ENCODE data around the gene PTPN21.

PTPN21 gene

DNA sequence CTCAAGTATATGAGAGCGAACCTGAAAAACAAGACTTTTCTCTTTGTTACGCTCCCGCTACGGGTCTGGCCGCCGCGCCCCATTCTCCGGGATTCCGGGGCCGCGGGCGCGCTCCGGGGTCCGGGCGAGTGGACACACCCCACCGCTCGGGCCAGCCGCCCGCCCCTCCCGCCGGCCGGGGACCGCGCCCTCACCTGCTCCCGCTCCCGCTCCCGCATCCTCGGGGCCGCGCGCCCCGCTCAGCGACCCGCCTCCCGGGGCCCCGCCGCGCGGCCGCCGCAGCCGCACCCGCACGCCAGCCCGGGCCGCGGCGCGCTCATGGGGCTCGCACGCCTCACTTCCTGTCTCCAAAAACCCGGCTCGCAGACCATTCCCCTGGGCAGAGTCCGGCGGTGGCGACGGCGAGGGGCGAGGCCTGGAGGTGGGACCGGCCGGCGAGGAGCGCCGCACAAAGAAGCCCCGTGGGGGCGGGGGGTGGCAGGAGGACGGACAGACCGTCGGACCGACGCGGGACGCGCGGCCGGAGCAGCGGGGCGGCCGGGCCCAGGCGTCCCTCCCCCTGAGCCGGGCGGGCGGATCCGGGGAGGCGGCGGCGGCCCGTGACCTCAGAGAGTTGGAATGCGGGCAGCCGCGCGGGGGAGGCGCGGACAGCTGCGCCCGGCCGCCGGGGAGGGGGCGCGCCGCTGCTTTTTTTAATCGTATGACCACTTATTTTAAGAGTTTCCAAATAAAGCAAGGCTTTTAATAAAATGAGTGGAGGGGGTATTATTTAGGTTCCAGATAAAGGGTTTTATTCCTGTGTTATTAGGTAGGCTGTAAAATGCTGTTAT, at the start of gene PTPN21:
PTPN21 (minus strand) TSS at position 551 of the 830 bp plus-strand sequence. CDS start 4,590 bp downstream, outside the sequence.
- peak; percentile 15 to 21 for DNase-seq

DNA sequence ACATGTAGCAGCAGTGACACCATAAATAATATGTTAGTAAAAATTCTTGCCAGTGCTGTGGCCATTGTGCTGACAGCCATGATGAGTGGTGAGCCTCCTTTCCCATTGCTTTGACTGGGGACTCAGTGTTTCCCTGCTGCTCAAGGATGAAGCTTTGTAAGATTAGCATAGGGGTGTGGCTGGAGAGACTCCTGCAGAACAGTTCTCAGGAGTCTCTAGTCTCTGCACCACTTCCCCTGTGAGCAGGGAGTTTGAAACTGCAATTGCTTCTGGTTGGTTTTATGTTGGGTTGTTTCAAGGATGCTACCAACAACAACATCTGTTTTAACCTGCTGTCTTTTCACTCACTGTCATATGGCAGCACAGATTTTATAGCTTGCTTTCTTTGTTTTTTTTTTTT, 49.4 kb upstream of the PTPN21 start:
- no peak for DNase-seq

DNA sequence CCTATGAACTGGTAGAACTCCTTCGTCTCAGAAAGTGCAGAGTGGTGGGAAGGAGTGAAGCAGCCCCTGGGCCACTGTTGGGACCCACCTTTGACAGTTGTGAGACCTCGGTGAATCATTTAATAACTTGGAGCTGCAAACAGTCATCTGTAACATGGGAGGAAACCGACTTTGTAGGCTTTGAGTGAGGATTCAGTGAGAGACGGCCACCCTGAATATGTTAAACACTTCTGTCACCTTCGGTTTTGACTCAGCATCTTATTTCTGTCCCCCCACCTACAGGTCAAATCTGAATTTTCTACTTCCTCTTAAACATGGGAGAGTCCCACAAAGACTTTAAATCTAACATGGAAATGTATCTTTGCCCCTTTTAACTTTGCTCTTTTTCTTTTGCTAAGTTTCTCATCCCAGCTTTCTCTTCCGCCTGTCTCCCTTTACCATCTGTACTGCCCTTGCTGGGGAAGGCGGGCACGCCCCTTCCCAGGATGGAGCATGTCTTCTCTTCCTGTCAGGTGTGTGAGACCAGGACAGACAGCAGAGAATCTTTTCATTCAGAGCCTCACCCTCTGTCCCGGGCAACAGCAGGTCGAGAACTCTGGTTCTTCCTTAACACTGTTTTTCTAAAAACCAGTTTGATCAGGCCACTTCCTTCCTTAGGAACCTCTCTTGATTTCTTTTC, 45.1 kb upstream of the PTPN21 start:
- DNase-seq, result no peak

GRCh38 chr14:88599326-88599725, 44.5 kb upstream of the PTPN21 start:
- DNase-seq, result no peak

GRCh38 chr14:88598097-88598675, 43.4 kb upstream of the PTPN21 start:
- DNase-seq, result no peak

GRCh38 chr14:88597601-88598000, 42.8 kb upstream of the PTPN21 start:
- DNase-seq, result no peak

DNA sequence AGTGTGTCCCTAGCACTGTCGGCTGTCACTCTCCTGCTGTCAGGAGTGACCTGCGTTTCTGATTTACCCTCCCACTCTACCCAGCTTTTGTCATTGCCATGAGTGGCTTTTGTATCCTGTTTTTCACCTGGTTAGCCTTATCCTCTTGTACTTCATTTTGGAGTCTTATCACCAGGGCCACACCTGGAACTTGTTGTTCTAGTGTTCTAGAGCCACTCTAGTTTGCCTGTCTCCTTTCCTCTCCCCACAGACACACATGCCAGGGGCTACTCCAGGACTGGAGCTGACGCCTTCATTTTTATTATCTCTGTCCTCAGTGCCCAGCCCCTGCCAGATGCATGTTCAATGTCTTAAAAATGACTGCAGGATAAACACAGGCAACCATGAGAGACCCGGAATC, 42.2 kb upstream of the PTPN21 start:
- DNase-seq, result no peak

DNA sequence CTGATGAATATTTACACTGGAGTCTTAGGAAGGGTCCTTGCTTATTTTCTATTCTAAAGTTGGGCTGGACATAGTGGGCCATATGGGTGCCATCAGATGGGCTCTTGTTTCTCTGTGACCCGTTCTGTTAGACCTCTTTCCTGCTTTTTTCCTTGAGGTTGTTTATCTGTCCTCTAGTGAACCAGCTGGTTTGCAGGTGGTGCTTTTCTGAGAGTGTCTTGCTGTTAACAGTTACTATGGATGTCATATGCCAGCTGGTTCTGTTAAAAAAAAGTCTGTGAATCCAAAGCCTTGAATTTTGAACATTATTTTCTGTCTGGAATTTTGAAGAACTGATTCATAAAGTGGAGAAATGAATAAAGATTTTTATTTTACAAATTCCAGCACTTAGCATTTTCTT, 37.2 kb upstream of the PTPN21 start:
- DNase-seq, result no peak

DNA sequence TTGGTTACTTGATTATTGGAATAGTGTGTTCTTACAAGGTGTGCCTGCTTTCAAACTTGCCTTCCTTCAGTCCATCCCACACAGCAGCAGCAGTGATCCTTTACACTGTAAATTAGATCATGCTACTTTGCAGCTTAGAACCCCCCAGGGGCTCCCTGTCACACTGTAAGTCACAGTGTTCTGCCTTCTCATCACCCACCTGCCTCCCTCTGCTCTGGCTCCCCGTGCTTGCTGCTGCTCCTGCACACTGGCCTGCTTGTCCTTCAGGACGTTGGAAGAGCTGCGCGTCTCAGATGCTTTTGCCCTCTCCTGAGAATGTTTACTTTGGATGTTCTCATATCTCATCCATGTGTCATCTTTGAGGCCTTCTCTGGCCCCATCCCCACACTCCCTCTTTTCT, 35.4 kb upstream of the PTPN21 start:
- DNase-seq, result no peak

DNA sequence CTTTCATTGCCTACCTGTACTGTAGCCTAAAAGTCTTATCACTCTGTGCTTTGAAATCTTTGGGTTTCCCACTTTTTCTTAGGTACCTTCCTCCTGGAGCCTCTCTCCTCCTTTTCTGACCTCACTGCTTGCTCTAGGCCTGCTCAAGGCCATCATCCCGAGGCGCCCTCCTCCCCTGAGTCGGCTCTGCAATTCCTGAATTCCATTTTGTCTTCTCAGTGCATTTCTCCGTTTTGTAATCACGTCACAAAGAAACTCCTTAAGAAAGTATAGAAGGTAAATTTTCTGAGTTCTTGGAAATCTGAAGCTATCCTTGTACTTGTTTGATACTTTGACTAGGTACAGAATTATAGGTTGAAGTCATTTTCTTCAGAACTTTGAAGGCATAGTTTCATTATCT, 33.3 kb upstream of the PTPN21 start:
- DNase-seq, result no peak

DNA sequence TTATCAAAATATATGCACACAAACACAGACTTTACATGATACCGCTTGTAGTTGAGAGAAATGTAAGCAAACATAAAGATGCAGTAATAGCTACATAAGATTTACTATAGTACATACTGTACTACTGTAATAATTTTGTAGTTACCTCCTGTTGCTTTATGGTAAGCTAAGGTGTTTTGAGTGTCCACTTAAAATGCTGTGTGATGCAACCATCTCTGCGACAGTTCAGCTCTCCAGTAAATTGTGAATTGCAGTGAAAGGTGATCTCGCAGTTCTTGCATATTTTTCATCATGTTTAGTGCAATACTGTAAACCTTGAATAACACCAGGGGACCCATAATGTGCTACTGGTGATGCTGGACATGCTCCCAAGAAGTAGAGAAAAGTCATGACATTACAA, 29.6 kb upstream of the PTPN21 start:
- no peak for DNase-seq

GRCh38 chr14:88576222-88576621, 21.4 kb upstream of the PTPN21 start:
- DNase-seq, result no peak

DNA sequence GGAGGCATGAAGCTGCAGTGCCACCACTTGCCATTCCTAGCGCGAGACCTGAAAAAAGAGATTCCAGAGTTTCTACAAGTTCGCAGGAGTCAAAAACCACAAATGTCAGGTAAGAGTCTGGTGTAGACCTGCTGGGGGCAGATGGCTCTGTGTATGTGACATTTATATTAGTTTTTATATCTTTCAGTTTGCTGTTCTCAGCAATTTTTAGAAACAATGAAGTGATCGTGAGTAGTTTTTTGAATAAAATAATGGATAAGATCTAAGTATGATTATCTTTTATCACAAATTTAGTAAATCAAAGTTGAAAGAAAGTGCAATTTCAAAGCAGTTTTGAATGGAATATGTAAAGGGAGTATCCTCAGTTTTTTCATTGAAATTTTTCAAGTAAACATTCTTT, 17.3 kb upstream of the PTPN21 start:
- no peak for DNase-seq

GRCh38 chr14:88568196-88568595, 13.4 kb upstream of the PTPN21 start:
- no peak for DNase-seq

DNA sequence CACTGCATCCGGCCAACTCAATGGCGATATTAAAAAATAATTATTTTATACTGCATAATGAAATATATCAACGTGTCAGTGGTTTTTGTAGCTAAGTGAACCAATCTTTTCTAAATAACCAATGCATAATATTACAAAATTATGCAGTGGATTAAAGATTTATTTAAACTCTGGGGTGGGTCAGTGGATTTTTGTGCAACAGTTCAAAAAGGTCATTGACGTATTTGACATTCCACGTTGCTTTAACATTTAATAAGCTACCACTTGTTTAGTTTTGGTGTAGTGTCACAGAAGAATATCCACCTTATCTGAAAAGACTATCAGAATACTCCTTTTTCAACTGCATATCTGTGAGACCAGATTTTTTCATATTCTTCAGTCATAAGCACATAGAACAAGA, 10.6 kb upstream of the PTPN21 start:
- no peak for DNase-seq

- no peak for DNase-seq
These were observed 9.0 kb upstream of the PTPN21 start for GRCh38 chr14:88563845-88564244.

DNA sequence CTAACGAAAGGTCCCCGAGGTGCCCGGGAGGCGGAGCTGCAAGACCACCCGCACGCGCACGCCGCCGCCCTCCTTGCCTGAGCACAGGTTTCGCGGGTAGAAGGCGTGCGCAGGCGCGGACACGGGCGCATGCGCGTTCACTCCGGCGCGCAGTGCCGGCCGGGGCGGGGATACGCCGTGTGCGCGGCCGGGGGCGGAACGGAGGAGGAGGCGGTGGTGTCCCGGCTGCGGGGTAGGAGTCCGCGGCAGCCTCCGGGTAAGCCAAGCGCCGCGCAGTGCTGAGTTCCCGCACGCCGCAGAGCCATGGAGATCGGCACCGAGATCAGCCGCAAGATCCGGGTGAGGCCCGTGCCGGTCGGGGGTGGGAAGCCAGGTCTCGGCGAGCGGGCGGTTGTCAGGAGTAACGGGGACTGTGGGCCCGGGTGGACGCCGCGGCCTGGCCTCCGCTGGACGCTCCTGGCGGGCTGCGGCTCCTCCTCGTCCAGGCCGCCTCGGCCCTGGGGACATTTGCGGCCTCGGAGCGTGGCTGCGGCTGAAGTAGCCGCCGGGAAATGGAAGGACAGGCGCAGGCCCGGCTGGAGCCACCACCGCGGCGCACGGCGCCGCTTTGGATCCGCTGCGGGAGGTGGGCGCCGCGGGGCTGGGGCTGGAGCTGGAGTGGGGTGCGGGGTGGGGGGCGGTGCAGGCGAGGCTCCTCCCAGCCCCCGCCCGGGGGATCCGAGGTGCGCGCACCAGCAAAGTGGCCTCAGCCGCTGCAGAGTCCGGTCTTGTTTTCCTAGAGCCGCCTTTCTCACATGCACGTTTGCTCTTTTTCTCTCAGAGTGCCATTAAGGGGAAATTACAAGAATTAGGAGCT, 8.3 kb upstream of the PTPN21 start, which contains the start of gene ZC3H14:
ZC3H14 (plus strand) TSS at position 207 of the 856 bp plus-strand sequence; CDS start at position 304, 97 bp downstream.
- DNase-seq, result peak; percentile 79 to 87

DNA sequence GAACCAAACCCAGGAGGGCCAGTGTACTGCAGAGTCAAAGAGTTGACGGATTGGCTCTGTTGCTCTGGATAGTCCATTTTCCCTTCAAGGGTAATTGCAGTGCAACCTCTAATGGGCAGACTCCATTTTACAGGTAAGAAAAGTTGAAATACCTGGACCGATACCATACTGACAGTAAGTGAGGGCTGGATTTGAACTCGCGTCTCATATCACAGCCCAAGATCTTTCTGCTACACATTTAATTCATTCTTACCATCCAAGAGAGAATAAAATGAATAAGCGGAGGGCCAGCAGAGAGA, 7.7 kb upstream of the PTPN21 start:
- DNase-seq, result no peak

- no peak for DNase-seq
These were observed 5.0 kb upstream of the PTPN21 start for GRCh38 chr14:88559852-88560251.

- no peak for DNase-seq
These were observed 1.8 kb upstream of the PTPN21 start for GRCh38 chr14:88556581-88556980.

GRCh38 chr14:88553886-88554456, 836 bp downstream of the PTPN21 start:
- no peak for DNase-seq

GRCh38 chr14:88552876-88553275, 1.9 kb downstream of the PTPN21 start:
- DNase-seq, result no peak

- DNase-seq, result no peak
These were observed 2.8 kb downstream of the PTPN21 start for GRCh38 chr14:88551980-88552431.

Measured in NCI-H1930 (cell line).